ENCODE results near the gene KIF18A.

The KIF18A gene

GRCh38 chr11:28086569-28086968 is 21.4 kb downstream of the KIF18A start:
- no peak for DNase-seq (ENCODE audit: low spot score)
- in situ Hi-C loops (cut with MboI; ENCODE audit: low pct_unique_long_range_greater_than_20kb, low sequenced_read_pairs, unreplicated experiment): no loop called here
- no peak for TF ChIP-seq CTCF (IDR thresholded peaks at IDR 0.05; ENCODE audit: extremely low read depth, insufficient read depth, missing control alignments)

GRCh38 chr11:28083118-28083517 is 24.8 kb downstream of the KIF18A start:
- DNase-seq (ENCODE audit: low spot score): no peak
- in situ Hi-C loops (cut with MboI; ENCODE audit: low pct_unique_long_range_greater_than_20kb, low sequenced_read_pairs, unreplicated experiment): no loop called here
- TF ChIP-seq CTCF (IDR thresholded peaks at IDR 0.05; ENCODE audit: extremely low read depth, insufficient read depth, missing control alignments): no peak

- in situ Hi-C loops (cut with MboI; ENCODE audit: low pct_unique_long_range_greater_than_20kb, low sequenced_read_pairs, unreplicated experiment): no loop called here
- no peak for DNase-seq (ENCODE audit: low spot score)
- TF ChIP-seq CTCF (IDR thresholded peaks at IDR 0.05; ENCODE audit: extremely low read depth, insufficient read depth, missing control alignments): no peak
Measured at GRCh38 chr11:28077521-28077920, 30.4 kb downstream of the KIF18A start.

GRCh38 chr11:28072321-28072720 is 35.6 kb downstream of the KIF18A start:
- TF ChIP-seq CTCF (IDR thresholded peaks at IDR 0.05; ENCODE audit: extremely low read depth, insufficient read depth, missing control alignments): no peak
- in situ Hi-C loops (cut with MboI; ENCODE audit: low pct_unique_long_range_greater_than_20kb, low sequenced_read_pairs, unreplicated experiment): no loop called here
- DNase-seq (ENCODE audit: low spot score): no peak

- in situ Hi-C loops (cut with MboI; ENCODE audit: low pct_unique_long_range_greater_than_20kb, low sequenced_read_pairs, unreplicated experiment): no loop called here
- no peak for TF ChIP-seq CTCF (IDR thresholded peaks at IDR 0.05; ENCODE audit: extremely low read depth, insufficient read depth, missing control alignments)
- no peak for DNase-seq (ENCODE audit: low spot score)
Measured at GRCh38 chr11:28071305-28071704, 36.7 kb downstream of the KIF18A start.

- TF ChIP-seq CTCF (IDR thresholded peaks at IDR 0.05; ENCODE audit: extremely low read depth, insufficient read depth, missing control alignments): no peak
- in situ Hi-C loops (cut with MboI; ENCODE audit: low pct_unique_long_range_greater_than_20kb, low sequenced_read_pairs, unreplicated experiment): no loop called here
- no peak for DNase-seq (ENCODE audit: low spot score)
Measured at GRCh38 chr11:28058333-28058732, 49.6 kb downstream of the KIF18A start.

- TF ChIP-seq CTCF (IDR thresholded peaks at IDR 0.05; ENCODE audit: extremely low read depth, insufficient read depth, missing control alignments): no peak
- in situ Hi-C loops (cut with MboI; ENCODE audit: low pct_unique_long_range_greater_than_20kb, low sequenced_read_pairs, unreplicated experiment): no loop called here
- DNase-seq (ENCODE audit: low spot score): no peak
Measured at GRCh38 chr11:28054821-28055220, 53.1 kb downstream of the KIF18A start.

Data from GM13977 (cell line).